GM19395 (cell line): Measurements from ENCODE around the gene TTC29.

Experiments
- ATAC-seq: cut with Tn5 transposase; IDR thresholded peaks from one replicate; pipeline ENCODE4 v1.9.1; 2021; ENCODE audit warnings: mild to moderate bottlenecking, moderate library complexity; ENCODE audit not compliant: unreplicated experiment

Gene TTC29

GRCh38 chr4:146945556-146946374, at the start of gene TTC29:
TSS of gene TTC29 (minus strand) at chr4:146945864. CDS start at chr4:146939895, 5,969 bp downstream.
- peak; percentile 100 for ATAC-seq

GRCh38 chr4:146981651-146982050, 36.0 kb upstream of the TTC29 start:
- no peak for ATAC-seq

GRCh38 chr4:146978641-146979040, 33.0 kb upstream of the TTC29 start:
- no peak for ATAC-seq

GRCh38 chr4:146976145-146976544, 30.5 kb upstream of the TTC29 start:
- no peak for ATAC-seq

- no peak for ATAC-seq
Observed at GRCh38 chr4:146975527-146975926, 29.9 kb upstream of the TTC29 start.

GRCh38 chr4:146975036-146975435, 29.4 kb upstream of the TTC29 start:
- ATAC-seq, result no peak

- ATAC-seq, result no peak
Observed at GRCh38 chr4:146972036-146972435, 26.4 kb upstream of the TTC29 start.

GRCh38 chr4:146969126-146969525, 23.5 kb upstream of the TTC29 start:
- ATAC-seq, result no peak

GRCh38 chr4:146960634-146961033, 15.0 kb upstream of the TTC29 start:
- ATAC-seq, result no peak

GRCh38 chr4:146959692-146960091, 14.0 kb upstream of the TTC29 start:
- no peak for ATAC-seq

- no peak for ATAC-seq
Observed at GRCh38 chr4:146957237-146957636, 11.6 kb upstream of the TTC29 start.

GRCh38 chr4:146952896-146953295, 7.2 kb upstream of the TTC29 start:
- no peak for ATAC-seq

GRCh38 chr4:146949559-146949958, 3.9 kb upstream of the TTC29 start:
- no peak for ATAC-seq

GRCh38 chr4:146943691-146944375, 1.8 kb downstream of the TTC29 start:
- ATAC-seq, result no peak

GRCh38 chr4:146932116-146932515, 13.5 kb downstream of the TTC29 start:
- ATAC-seq, result no peak

GRCh38 chr4:146930673-146931072, 15.0 kb downstream of the TTC29 start:
- no peak for ATAC-seq

GRCh38 chr4:146927695-146928094, 18.0 kb downstream of the TTC29 start:
- ATAC-seq, result no peak

GRCh38 chr4:146916479-146917076, 29.1 kb downstream of the TTC29 start:
- ATAC-seq, result peak; percentile 75

GRCh38 chr4:146915132-146915531, 30.5 kb downstream of the TTC29 start:
- ATAC-seq, result no peak

GRCh38 chr4:146900295-146900694, 45.4 kb downstream of the TTC29 start:
- no peak for ATAC-seq

GRCh38 chr4:146890301-146890700, 55.4 kb downstream of the TTC29 start:
- no peak for ATAC-seq

- no peak for ATAC-seq
Observed at GRCh38 chr4:146883070-146883469, 62.6 kb downstream of the TTC29 start.
